Epithelial cell of proximal tubule (primary cell): Measurements from ENCODE around the gene LRMDA. TPM values are rescaled to one million over a fixed set of nuclear protein-coding genes. Genes with fewer than 3 reads are reported as not detected.

Experiments
- DNase-seq: peaks from one replicate; pipeline ENCODE4 v3.0.0-alpha.2; 2011; ENCODE audit warnings: low read depth
- H3K4me3 ChIP-seq: 2 replicates; pipeline ENCODE4 v1.5.1; 2011; ENCODE audit warnings: low read depth, mild to moderate bottlenecking, low read length
- CTCF ChIP-seq: conservative IDR thresholded peaks from 2 replicates; pipeline ENCODE4 v1.5.1; 2012; ENCODE audit warnings: low read depth, mild to moderate bottlenecking, low read length
- total RNA-seq: library from RNA; depleted of rRNA; stranded (reverse); fragments of >200 nt; gene quantifications from 2 replicates; pipeline ENCODE4 v1.2.3, GENCODE V29; 2015

LRMDA gene
- total RNA-seq, 1 donor from 2014 or later, result 0.75 TPM

- no peak for DNase-seq
- H3K4me3 ChIP-seq, result peak overlapping the region; percentile 23
- TF ChIP-seq CTCF, result peak; percentile 93
These were observed 604.9 kb downstream of the LRMDA start for GRCh38 chr10:76036111-76036940.

GRCh38 chr10:76036962-76037361 lies 605.5 kb downstream of the LRMDA start:
- TF ChIP-seq CTCF, result no peak
- no peak overlapping the region for H3K4me3 ChIP-seq
- DNase-seq, result peak; percentile 45

GRCh38 chr10:76037531-76038155 lies 606.2 kb downstream of the LRMDA start:
- DNase-seq, result no peak
- TF ChIP-seq CTCF, result no peak
- H3K4me3 ChIP-seq, result no peak overlapping the region

- no peak for DNase-seq
- TF ChIP-seq CTCF, result no peak
- H3K4me3 ChIP-seq, result no peak overlapping the region
These were observed 607.3 kb downstream of the LRMDA start for GRCh38 chr10:76038696-76039095.

- no peak overlapping the region for H3K4me3 ChIP-seq
- peak; percentile 22 for TF ChIP-seq CTCF
- DNase-seq, result no peak
These were observed 608.8 kb downstream of the LRMDA start for GRCh38 chr10:76040107-76040829.

GRCh38 chr10:76040830-76041220 lies 609.4 kb downstream of the LRMDA start:
- no peak overlapping the region for H3K4me3 ChIP-seq
- TF ChIP-seq CTCF, result no peak
- no peak for DNase-seq
